K562 (cell line): Measurements from ENCODE around the gene LRRC8C. TPM values are rescaled to one million over a fixed set of nuclear protein-coding genes. Genes with fewer than 3 reads are reported as not detected.

Experiments
- ATAC-seq: fragments of 200-7000 bp; cut with Tn5 transposase; 3 replicates; pipeline ENCODE4 v1.9.1; 2020; ENCODE audit warnings: moderate library complexity
- BruUV-seq: library from RNA; stranded (reverse); fragments of 400-500 nt; replicated peaks from 2 replicates; lab custom pipeline; 2021; lab: Mats Ljungman, UMichigan
- CTCF ChIA-PET: fragments of 300-600 bp; formaldehyde crosslinking; extraction: SDS; loops from one replicate; lab custom pipeline; 2021; ENCODE audit warnings: low intra/inter-chr PET ratio; lab: Yijun Ruan, JAX
- POLR2A ChIA-PET: fragments of 300-600, 350-650 bp; sonication (Branson Sonifier 250); formaldehyde crosslinking; extraction: SDS; loops from one replicate; lab custom pipeline; 2021; ENCODE audit warnings: antibody characterized with exemption, inconsistent platforms; lab: Yijun Ruan, JAX
- DNase-seq, 4 experiments: peaks; one replicate each; pipeline versions ENCODE4 v3.0.0 to v3.0.0-alpha.2; 2011 to 2018; ENCODE audit warnings: low spot score in 3 of 4, mixed read lengths in 3 of 4; ENCODE audit errors: extremely low read depth in 1 of 4
- FAIRE-seq: peaks from 2 replicates; lab custom pipeline; 2011; peaks lifted over from hg19 to GRCh38; lab: Jason Lieb, UNC
- H2AFZ ChIP-seq: 2 replicates; pipeline ENCODE4 v1.6.0; 2011; ENCODE audit warnings: low read depth, low read length, control low read depth, inconsistent platforms
- H3K27ac ChIP-seq: fragments of 200-600 bp; 3 replicates; pipeline ENCODE4 v1.8.0; 2011; ENCODE audit warnings: low read depth, mild to moderate bottlenecking, control low read depth, inconsistent platforms, low read length, moderate library complexity, mixed read lengths; ENCODE audit errors: extremely low read depth
- H3K27me3 ChIP-seq, 2 experiments: fragments of 300-600 bp in 1 of 2; 2 replicates in 1 of 2; 3 replicates in 1 of 2; pipeline versions ENCODE4 v1.6.0 to v1.8.0; 2011; ENCODE audit warnings: inconsistent platforms in 2 of 2, low read length in 2 of 2, mild to moderate bottlenecking in 1 of 2, mixed read lengths in 1 of 2, moderate library complexity in 1 of 2; ENCODE audit not compliant: control insufficient read depth in 2 of 2, insufficient read depth in 2 of 2
- H3K36me3 ChIP-seq: fragments of 300-600 bp; 3 replicates; pipeline ENCODE4 v1.8.0; 2011; ENCODE audit warnings: mild to moderate bottlenecking, low read length, inconsistent platforms; ENCODE audit not compliant: control insufficient read depth, insufficient read depth
- H3K4me1 ChIP-seq, 2 experiments: fragments of 200-600 bp in 1 of 2; replicated peaks in 1 of 2; 2 replicates in 1 of 2; 3 replicates in 1 of 2; pipeline versions ENCODE4 v1.5.1 to v1.8.0; 2011; ENCODE audit warnings: inconsistent platforms in 2 of 2, low read length in 2 of 2, mild to moderate bottlenecking in 1 of 2, mixed read lengths in 1 of 2, moderate library complexity in 1 of 2; ENCODE audit not compliant: control insufficient read depth in 2 of 2, insufficient read depth in 2 of 2
- H3K4me2 ChIP-seq: 2 replicates; pipeline ENCODE4 v1.6.1; 2011; ENCODE audit warnings: low read length, control low read depth, inconsistent platforms, mixed read lengths; ENCODE audit not compliant: insufficient read depth
- H3K4me3 ChIP-seq: fragments of 200-600 bp; sonication (generic), shearing (Covaris generic); 2 replicates; pipeline ENCODE4 v1.5.1; 2016; ENCODE audit warnings: control low read depth, inconsistent platforms
- H3K79me2 ChIP-seq: fragments of 200-600 bp; 3 replicates; pipeline ENCODE4 v1.8.0; 2011; ENCODE audit warnings: low read length, inconsistent platforms; ENCODE audit not compliant: control insufficient read depth, insufficient read depth
- H3K9ac ChIP-seq, 2 experiments: 2 replicates each; pipeline versions ENCODE4 v1.6.0 to v1.6.1; 2011; ENCODE audit warnings: low read depth in 2 of 2, low read length in 2 of 2, control low read depth in 1 of 2, inconsistent platforms in 1 of 2, mild to moderate bottlenecking in 1 of 2, mixed read lengths in 1 of 2; ENCODE audit not compliant: insufficient read depth in 1 of 2
- H3K9me1 ChIP-seq: one replicate; pipeline ENCODE4 v1.6.0; 2011; ENCODE audit warnings: inconsistent platforms, mild to moderate bottlenecking, low read length, moderate library complexity; ENCODE audit not compliant: control insufficient read depth, insufficient read depth
- H3K9me3 ChIP-seq: replicated peaks from 2 replicates; pipeline ENCODE4 v1.5.1; 2011; ENCODE audit warnings: low read depth, low read length, inconsistent platforms; ENCODE audit not compliant: control insufficient read depth, insufficient read depth
- H4K20me1 ChIP-seq: replicated peaks from 2 replicates; pipeline ENCODE4 v1.6.1; 2011; ENCODE audit warnings: low read length, inconsistent platforms, mixed read lengths; ENCODE audit not compliant: control insufficient read depth, insufficient read depth
- DACH1 ChIP-seq: fragments of 450-650 bp; IDR thresholded peaks from 2 replicates; pipeline ENCODE4 v1.6.1; 2018; ENCODE audit not compliant: partially characterized antibody
- HNRNPH1 ChIP-seq: fragments of 200-400 bp; formaldehyde crosslinking; optimal IDR thresholded peaks from 2 replicates; pipeline ENCODE3; 2017; ENCODE audit warnings: low read depth, mild to moderate bottlenecking, low read length, moderate library complexity
- MYBL2 ChIP-seq, 2 experiments: fragments of 450-650 bp in 1 of 2; sonication (generic) in 1 of 2; formaldehyde crosslinking in 1 of 2; IDR thresholded peaks; 2 replicates each; pipeline versions ENCODE4 v1.6.1 to v1.8.1; 2017 to 2022; ENCODE audit warnings: borderline replicate concordance in 1 of 2, inconsistent platforms in 1 of 2, low read depth in 1 of 2, mild to moderate bottlenecking in 1 of 2, missing genetic modification reagents in 1 of 2, moderate library complexity in 1 of 2
- NFIX ChIP-seq: fragments of 250-450 bp; sonication (Bioruptor Pico); IDR thresholded peaks from 2 replicates; pipeline ENCODE4 v1.4.0; 2020; ENCODE audit warnings: low read depth, mild to moderate bottlenecking, moderate library complexity
- PHTF2 ChIP-seq: fragments of 250-450 bp; sonication (Bioruptor Pico); IDR thresholded peaks from 2 replicates; pipeline ENCODE4 v1.5.0; 2021; ENCODE audit warnings: mild to moderate bottlenecking
- SMAD2 ChIP-seq: fragments of 150-350 bp; IDR thresholded peaks from 2 replicates; pipeline ENCODE4 v1.6.1; 2014; ENCODE audit warnings: low read depth, mild to moderate bottlenecking, low read length
- U2AF2 ChIP-seq: fragments of 200-400 bp; formaldehyde crosslinking; optimal IDR thresholded peaks from 2 replicates; pipeline ENCODE3; 2017; ENCODE audit warnings: low read depth, mild to moderate bottlenecking, low read length
- ZNF12 ChIP-seq: sonication (generic); formaldehyde crosslinking; IDR thresholded peaks from 2 replicates; pipeline ENCODE4 v1.4.0; 2020; ENCODE audit warnings: mild to moderate bottlenecking, missing genetic modification reagents
- ZNF354B ChIP-seq: fragments of 250-450 bp; sonication (Bioruptor Pico); IDR thresholded peaks from 2 replicates; pipeline ENCODE4 v1.4.0; 2020
- ZNF589 ChIP-seq: fragments of 200-800 bp; sonication (Bioruptor generic); IDR thresholded peaks from 2 replicates; pipeline ENCODE4 v1.6.1; 2016; ENCODE audit warnings: low read depth, missing genetic modification characterization, missing compliant biosample characterization
- WGBS: fragments of 100-300 bp; shearing (Covaris generic); methylation state at CpG from one replicate; pipeline ENCODE4 v1.1.6; 2016; ENCODE audit warnings: low coverage, mixed read lengths; ENCODE audit not compliant: insufficient coverage; ENCODE audit errors: missing lambda C conversion rate; 5-methylcytosine and 5-hydroxymethylcytosine counted together
- in situ Hi-C: fragments of 300-500 bp; cut with MboI; formaldehyde crosslinking; loops from 4 replicates; pipeline ENCODE4 v1.15.0; 2018; ENCODE audit warnings: inconsistent platforms, mixed read lengths
- intact Hi-C: fragments of 100-400 bp; cut with micrococcal nuclease; formaldehyde crosslinking; loops from 2 replicates; pipeline ENCODE4 v1.14.2; 2022
- polyA plus RNA-seq, 8 experiments: library from polyadenylated mRNA; depleted of rRNA in 4 of 8; stranded (reverse) in 5 of 8; unstranded in 3 of 8; fragments of >200 nt; fragmentation: Nextera tagmentation in 2 of 8; fragmentation: Illumina TruSeq in 1 of 8; extraction: Ambion mirVana in 2 of 8; extraction: Trizol in 1 of 8; gene quantifications; 2 replicates each; pipeline versions ENCODE4 v1.2.1 to v1.2.3, GENCODE V29; 2011 to 2014; ENCODE audit warnings: inconsistent platforms in 1 of 8, missing spikeins in 1 of 8
- total RNA-seq, 7 experiments: library from RNA; depleted of rRNA in 6 of 7; stranded (reverse); fragments of >200 nt in 6 of 7; fragmentation: Illumina TruSeq in 2 of 7; extraction: Trizol in 2 of 7; gene quantifications; 2 replicates each; pipeline versions ENCODE4 v1.2.1 to v1.2.3, GENCODE V29; 2011 to 2021; ENCODE audit warnings: low replicate concordance in 1 of 7
- TF ChIP-seq, protein P1 (sequence below): fragments of 450-650 bp; IDR thresholded peaks from 2 replicates; pipeline ENCODE4 v1.6.1; 2016; ENCODE audit warnings: missing biosample characterization, missing genetic modification characterization
- TF ChIP-seq, protein P2 (sequence below), 2 experiments: fragments of 150-350 bp in 1 of 2; IDR thresholded peaks; 2 replicates each; pipeline ENCODE4 v1.6.1; 2012 to 2016; ENCODE audit warnings: low read depth in 2 of 2, low read length in 2 of 2, mild to moderate bottlenecking in 1 of 2, moderate library complexity in 1 of 2
- TF ChIP-seq, protein P3 (sequence below): fragments of 250-450 bp; sonication (Bioruptor Pico); IDR thresholded peaks from 2 replicates; pipeline ENCODE4 v1.4.0; 2020; ENCODE audit warnings: borderline replicate concordance

LRRC8C gene
- total and polyA plus RNA-seq, 9 of the 15 experiments (the other 6 are each of a cell fraction or from before 2014, with no cell fraction given): 1.00 to 12.5 (median 4.5) TPM

DNA sequence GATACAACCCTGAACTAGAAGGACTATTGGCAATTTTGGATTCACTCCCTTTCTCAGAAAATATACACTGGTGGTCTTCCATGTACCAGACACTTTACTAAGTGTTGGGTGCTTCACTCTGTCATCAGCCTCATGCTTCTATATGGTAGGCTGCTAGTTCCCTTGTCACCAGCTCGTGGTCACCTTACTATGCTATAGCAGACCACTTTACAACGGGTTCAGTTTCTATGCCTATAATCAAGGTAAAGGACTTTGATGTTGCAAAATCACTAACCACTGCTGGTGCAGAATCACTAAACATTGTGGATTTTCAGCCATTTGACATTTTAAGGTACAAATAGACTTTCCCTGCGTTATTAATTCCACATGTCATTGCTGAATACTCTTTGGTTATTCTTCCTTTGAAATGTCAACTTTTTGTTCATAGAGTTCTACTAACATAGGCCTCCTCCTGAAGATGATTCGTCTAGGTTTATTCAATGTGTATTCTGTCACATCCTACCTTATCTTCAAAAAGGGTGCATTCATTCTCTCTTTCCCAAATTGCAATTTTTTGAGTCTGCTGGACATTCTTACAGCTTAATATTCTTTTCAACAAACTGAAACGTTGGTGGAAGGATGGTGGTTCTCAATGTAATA, 78.3 kb downstream of the LRRC8C start:
- Histone ChIP-seq H3K79me2 (no peaks in the 10 kb centered on the region), H3K9ac (no peak overlapping the region), H2AFZ (no peak overlapping the region), H3K27me3 (no peaks in the 10 kb centered on the region), H3K4me2 (no peak overlapping the region), H3K4me1 (peaks cover 0 to 13% of the 10 kb centered on the region in 2 experiments; a peak in 3 of 5 replicates), H3K36me3 (peaks cover 13% of the 10 kb centered on the region; the same call in 2 of the 3 replicates), H3K4me3 (no peak overlapping the region), H3K9me1 (no peaks in the 10 kb centered on the region), H4K20me1 (no peaks in the 10 kb centered on the region), H3K27ac (no peak overlapping the region), H3K9me3 (no peaks in the 10 kb centered on the region)
- no peak for ATAC-seq
- ChIA-PET CTCF (no interaction called here), POLR2A (no interaction called here)
- WGBS: 52% methylated on average over 5 of the region's 5 CpGs
- in situ Hi-C loops: no loop called here
- BruUV-seq: no TSS peak
- FAIRE-seq: no peak
- no peak for DNase-seq
- TF ChIP-seq U2AF2: no peak
- no peak for TF ChIP-seq ZNF354B (CRISPR knock-in tag)
- no peak for TF ChIP-seq PHTF2
- TF ChIP-seq, protein P1, sequence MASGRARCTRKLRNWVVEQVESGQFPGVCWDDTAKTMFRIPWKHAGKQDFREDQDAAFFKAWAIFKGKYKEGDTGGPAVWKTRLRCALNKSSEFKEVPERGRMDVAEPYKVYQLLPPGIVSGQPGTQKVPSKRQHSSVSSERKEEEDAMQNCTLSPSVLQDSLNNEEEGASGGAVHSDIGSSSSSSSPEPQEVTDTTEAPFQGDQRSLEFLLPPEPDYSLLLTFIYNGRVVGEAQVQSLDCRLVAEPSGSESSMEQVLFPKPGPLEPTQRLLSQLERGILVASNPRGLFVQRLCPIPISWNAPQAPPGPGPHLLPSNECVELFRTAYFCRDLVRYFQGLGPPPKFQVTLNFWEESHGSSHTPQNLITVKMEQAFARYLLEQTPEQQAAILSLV (tag): no peak
- TF ChIP-seq SMAD2: no peak
- no peak for TF ChIP-seq ZNF589 (CRISPR knock-in tag)
- TF ChIP-seq, protein P2, sequence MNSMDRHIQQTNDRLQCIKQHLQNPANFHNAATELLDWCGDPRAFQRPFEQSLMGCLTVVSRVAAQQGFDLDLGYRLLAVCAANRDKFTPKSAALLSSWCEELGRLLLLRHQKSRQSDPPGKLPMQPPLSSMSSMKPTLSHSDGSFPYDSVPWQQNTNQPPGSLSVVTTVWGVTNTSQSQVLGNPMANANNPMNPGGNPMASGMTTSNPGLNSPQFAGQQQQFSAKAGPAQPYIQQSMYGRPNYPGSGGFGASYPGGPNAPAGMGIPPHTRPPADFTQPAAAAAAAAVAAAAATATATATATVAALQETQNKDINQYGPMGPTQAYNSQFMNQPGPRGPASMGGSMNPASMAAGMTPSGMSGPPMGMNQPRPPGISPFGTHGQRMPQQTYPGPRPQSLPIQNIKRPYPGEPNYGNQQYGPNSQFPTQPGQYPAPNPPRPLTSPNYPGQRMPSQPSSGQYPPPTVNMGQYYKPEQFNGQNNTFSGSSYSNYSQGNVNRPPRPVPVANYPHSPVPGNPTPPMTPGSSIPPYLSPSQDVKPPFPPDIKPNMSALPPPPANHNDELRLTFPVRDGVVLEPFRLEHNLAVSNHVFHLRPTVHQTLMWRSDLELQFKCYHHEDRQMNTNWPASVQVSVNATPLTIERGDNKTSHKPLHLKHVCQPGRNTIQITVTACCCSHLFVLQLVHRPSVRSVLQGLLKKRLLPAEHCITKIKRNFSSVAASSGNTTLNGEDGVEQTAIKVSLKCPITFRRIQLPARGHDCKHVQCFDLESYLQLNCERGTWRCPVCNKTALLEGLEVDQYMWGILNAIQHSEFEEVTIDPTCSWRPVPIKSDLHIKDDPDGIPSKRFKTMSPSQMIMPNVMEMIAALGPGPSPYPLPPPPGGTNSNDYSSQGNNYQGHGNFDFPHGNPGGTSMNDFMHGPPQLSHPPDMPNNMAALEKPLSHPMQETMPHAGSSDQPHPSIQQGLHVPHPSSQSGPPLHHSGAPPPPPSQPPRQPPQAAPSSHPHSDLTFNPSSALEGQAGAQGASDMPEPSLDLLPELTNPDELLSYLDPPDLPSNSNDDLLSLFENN (IDR thresholded peaks at IDR 0.05; ENCODE audit: low read depth in 2 of 2, low read length in 2 of 2): no peak
- TF ChIP-seq MYBL2 (IDR thresholded peaks at IDR 0.05; ENCODE audit: low read depth): no peak
- no peak for TF ChIP-seq MYBL2 (CRISPR knock-in tag; IDR thresholded peaks at IDR 0.05; ENCODE audit: borderline replicate concordance)
- TF ChIP-seq HNRNPH1: no peak
- no peak for TF ChIP-seq ZNF12 (CRISPR knock-in tag)
- no peak for TF ChIP-seq NFIX
- no peak for TF ChIP-seq DACH1
- TF ChIP-seq, protein P3, sequence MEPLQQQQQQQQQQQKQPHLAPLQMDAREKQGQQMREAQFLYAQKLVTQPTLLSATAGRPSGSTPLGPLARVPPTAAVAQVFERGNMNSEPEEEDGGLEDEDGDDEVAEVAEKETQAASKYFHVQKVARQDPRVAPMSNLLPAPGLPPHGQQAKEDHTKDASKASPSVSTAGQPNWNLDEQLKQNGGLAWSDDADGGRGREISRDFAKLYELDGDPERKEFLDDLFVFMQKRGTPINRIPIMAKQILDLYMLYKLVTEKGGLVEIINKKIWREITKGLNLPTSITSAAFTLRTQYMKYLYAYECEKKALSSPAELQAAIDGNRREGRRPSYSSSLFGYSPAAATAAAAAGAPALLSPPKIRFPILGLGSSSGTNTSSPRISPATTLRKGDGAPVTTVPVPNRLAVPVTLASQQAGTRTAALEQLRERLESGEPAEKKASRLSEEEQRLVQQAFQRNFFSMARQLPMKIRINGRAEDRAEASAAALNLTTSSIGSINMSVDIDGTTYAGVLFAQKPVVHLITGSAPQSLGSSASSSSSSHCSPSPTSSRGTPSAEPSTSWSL: no peak
- intact Hi-C loops: no loop called here
